ENCODE results near the gene MEP1A.

DNA sequence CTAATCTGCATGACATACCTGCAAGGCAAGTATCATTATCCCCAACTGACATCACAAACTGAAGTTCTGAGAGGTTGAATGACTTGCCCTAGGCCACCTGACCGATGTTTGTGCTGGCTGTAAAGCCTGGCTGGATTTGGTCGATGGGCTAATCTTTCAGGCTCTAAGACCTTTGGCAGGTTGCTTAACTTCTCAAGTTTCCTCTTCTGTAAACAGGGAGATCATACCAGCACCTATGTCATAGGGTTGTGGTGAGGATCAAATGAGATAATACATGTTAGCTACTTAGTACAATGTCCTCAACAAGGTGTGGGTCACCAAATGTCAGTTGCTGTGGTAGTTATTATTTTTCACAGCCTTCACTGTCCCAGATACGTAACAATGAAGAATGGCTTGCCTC is 32.3 kb upstream of the MEP1A start:
- TF ChIP-seq, protein P1, sequence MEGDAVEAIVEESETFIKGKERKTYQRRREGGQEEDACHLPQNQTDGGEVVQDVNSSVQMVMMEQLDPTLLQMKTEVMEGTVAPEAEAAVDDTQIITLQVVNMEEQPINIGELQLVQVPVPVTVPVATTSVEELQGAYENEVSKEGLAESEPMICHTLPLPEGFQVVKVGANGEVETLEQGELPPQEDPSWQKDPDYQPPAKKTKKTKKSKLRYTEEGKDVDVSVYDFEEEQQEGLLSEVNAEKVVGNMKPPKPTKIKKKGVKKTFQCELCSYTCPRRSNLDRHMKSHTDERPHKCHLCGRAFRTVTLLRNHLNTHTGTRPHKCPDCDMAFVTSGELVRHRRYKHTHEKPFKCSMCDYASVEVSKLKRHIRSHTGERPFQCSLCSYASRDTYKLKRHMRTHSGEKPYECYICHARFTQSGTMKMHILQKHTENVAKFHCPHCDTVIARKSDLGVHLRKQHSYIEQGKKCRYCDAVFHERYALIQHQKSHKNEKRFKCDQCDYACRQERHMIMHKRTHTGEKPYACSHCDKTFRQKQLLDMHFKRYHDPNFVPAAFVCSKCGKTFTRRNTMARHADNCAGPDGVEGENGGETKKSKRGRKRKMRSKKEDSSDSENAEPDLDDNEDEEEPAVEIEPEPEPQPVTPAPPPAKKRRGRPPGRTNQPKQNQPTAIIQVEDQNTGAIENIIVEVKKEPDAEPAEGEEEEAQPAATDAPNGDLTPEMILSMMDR (conservative IDR thresholded peaks at IDR 0.05; ENCODE audit: low read depth, low read length) = no peak
- TF ChIP-seq POLR2A (IDR thresholded peaks at IDR 0.05; ENCODE audit: low read depth, low read length) (no peak), BHLHE40 (IDR thresholded peaks at IDR 0.05; ENCODE audit: low read depth, low read length) (no peak)

Measured in IMR-90 (cell line).